ENCODE measurements around the gene GRK6.

The GRK6 gene

GRCh38 chr5:177425801-177426565 is 493 bp upstream of the GRK6 start:
- DNase-seq (ENCODE audit: low read depth in 1 of 2, low spot score in 1 of 2): peak; percentile 97 to 99

GRCh38 chr5:177427211-177427822 is 841 bp downstream of the GRK6 start:
- DNase-seq (ENCODE audit: low read depth in 1 of 2, low spot score in 1 of 2): no peak

GRCh38 chr5:177427919-177428573 is 1.6 kb downstream of the GRK6 start:
- no peak for DNase-seq (ENCODE audit: low read depth in 1 of 2, low spot score in 1 of 2)

- no peak for DNase-seq (ENCODE audit: low read depth in 1 of 2, low spot score in 1 of 2)
Observed at GRCh38 chr5:177428574-177429217, 2.2 kb downstream of the GRK6 start.

GRCh38 chr5:177429248-177430040 is 3.0 kb downstream of the GRK6 start:
- DNase-seq (ENCODE audit: low read depth in 1 of 2, low spot score in 1 of 2): peak; percentile 54 to 79

- no peak for DNase-seq (ENCODE audit: low read depth in 1 of 2, low spot score in 1 of 2)
Observed at GRCh38 chr5:177430140-177430951, 3.9 kb downstream of the GRK6 start.

GRCh38 chr5:177430972-177431316 is 4.5 kb downstream of the GRK6 start:
- DNase-seq (ENCODE audit: low read depth in 1 of 2, low spot score in 1 of 2): no peak

GRCh38 chr5:177431317-177432142 is 5.1 kb downstream of the GRK6 start:
- peak; percentile 39 to 51 for DNase-seq (ENCODE audit: low read depth in 1 of 2, low spot score in 1 of 2)

- DNase-seq (ENCODE audit: low read depth in 1 of 2, low spot score in 1 of 2): no peak
Observed at GRCh38 chr5:177432143-177432838, 5.8 kb downstream of the GRK6 start.

GRCh38 chr5:177432839-177433657 is 6.6 kb downstream of the GRK6 start:
- no peak for DNase-seq (ENCODE audit: low read depth in 1 of 2, low spot score in 1 of 2)

GRCh38 chr5:177433658-177434217 is 7.3 kb downstream of the GRK6 start:
- no peak for DNase-seq (ENCODE audit: low read depth in 1 of 2, low spot score in 1 of 2)

- DNase-seq (ENCODE audit: low read depth in 1 of 2, low spot score in 1 of 2): no peak
Observed at GRCh38 chr5:177434437-177434836, 8.0 kb downstream of the GRK6 start.

GRCh38 chr5:177434942-177435738 is 8.7 kb downstream of the GRK6 start:
- no peak for DNase-seq (ENCODE audit: low read depth in 1 of 2, low spot score in 1 of 2)

GRCh38 chr5:177435847-177436536 is 9.5 kb downstream of the GRK6 start:
- DNase-seq (ENCODE audit: low read depth in 1 of 2, low spot score in 1 of 2): no peak

GRCh38 chr5:177437623-177438022 is 11.1 kb downstream of the GRK6 start:
- DNase-seq (ENCODE audit: low read depth in 1 of 2, low spot score in 1 of 2): no peak

GRCh38 chr5:177438468-177438867 is 12.0 kb downstream of the GRK6 start:
- DNase-seq (ENCODE audit: low read depth in 1 of 2, low spot score in 1 of 2): no peak

Measured in activated T-helper 1 cell treated with anti-CD3 and anti-CD28 coated beads, Interleukin-2, amount 50 U/mL, for 16 hours (primary cell).